NB4 (cell line): Measurements from ENCODE around the gene MCRIP1.

Source experiments
- CTCF ChIP-seq: IDR thresholded peaks from one replicate; pipeline ENCODE4 v1.5.1; 2012; ENCODE audit warnings: low read depth, low read length
- MAX ChIP-seq: IDR thresholded peaks from 2 replicates; pipeline ENCODE4 v1.6.1; 2011; ENCODE audit warnings: low read depth, low read length
- POLR2A ChIP-seq: IDR thresholded peaks from 2 replicates; pipeline ENCODE4 v1.6.1; 2011; ENCODE audit warnings: mild to moderate bottlenecking; ENCODE audit not compliant: insufficient read length; ENCODE audit errors: extremely low read depth

GRCh38 chr17:81824595-81824994 is 8.5 kb downstream of the MCRIP1 start:
- TF ChIP-seq CTCF (no peak), MAX (no peak), POLR2A (no peak)
